Activated naive CD8-positive, alpha-beta T cell treated with anti-CD3 and anti-CD28 coated beads, Interleukin-2, amount 10 ng/mL, durations not matched to agents 7 days and 5 days (primary cell): Measurements from ENCODE around the gene NFYA. TPM values are rescaled to one million over a fixed set of nuclear protein-coding genes. Genes with fewer than 3 reads are reported as not detected.

Experiments used
- ATAC-seq: fragments of 150-1000 bp; cut with Tn5 transposase; one replicate; pipeline ENCODE4 v1.10.0; 2021; ENCODE audit warnings: low read depth, moderate library complexity
- POLR2A ChIA-PET: fragments of 350-600 bp; sonication (Branson Sonifier 250); formaldehyde crosslinking; loops from one replicate; lab custom pipeline; 2021; ENCODE audit warnings: antibody characterized with exemption; lab: Charles Lee
- DNase-seq: peaks from one replicate; pipeline ENCODE4 v3.0.0; 2021
- H3K27ac Mint-ChIP-seq: one replicate; pipeline ENCODE4 v1.8.0; 2022; ENCODE audit warnings: mild to moderate bottlenecking, mixed read lengths
- H3K27me3 Mint-ChIP-seq: one replicate; pipeline ENCODE4 v1.8.0; 2022; ENCODE audit warnings: mild to moderate bottlenecking, moderate library complexity, mixed read lengths
- H3K36me3 Mint-ChIP-seq: one replicate; pipeline ENCODE4 v1.8.0; 2021; ENCODE audit warnings: mild to moderate bottlenecking, mixed read lengths
- H3K4me1 Mint-ChIP-seq: one replicate; pipeline ENCODE4 v1.8.0; 2021; ENCODE audit warnings: mixed read lengths
- H3K4me3 Mint-ChIP-seq: one replicate; pipeline ENCODE4 v1.8.0; 2022; ENCODE audit warnings: mild to moderate bottlenecking, moderate library complexity, mixed read lengths
- H3K9me3 Mint-ChIP-seq: one replicate; pipeline ENCODE4 v1.8.0; 2021; ENCODE audit warnings: mixed read lengths
- total RNA-seq, 2 experiments: library from RNA; stranded (reverse); gene quantifications; one replicate each; pipeline ENCODE4 v1.2.3, GENCODE V29; 2021

NFYA gene
- total RNA-seq, 2 experiments from 2014 or later: 44.4 to 47.7 TPM

GRCh38 chr6:41039060-41039998, 33.4 kb upstream of the NFYA start, which contains the start of gene UNC5CL:
Gene UNC5CL, minus strand, starts transcription at chr6:41039221. Its CDS starts 4,147 bp downstream, at chr6:41035074.
- Mint-ChIP-seq H3K4me1 (peaks cover 11% of the 10 kb centered on the region), H3K4me3 (no peak within 1 kb of the TSS), H3K36me3 (no peaks in the 10 kb centered on the region), H3K27me3 (no peaks in the 10 kb centered on the region), H3K27ac (no peak within 1 kb of the TSS), H3K9me3 (no peaks in the 10 kb centered on the region)
- DNase-seq (peak; percentile 65), ATAC-seq (peak; percentile 77)
- POLR2A ChIA-PET: no interaction called here

- ATAC-seq: no peak
- H3K36me3 Mint-ChIP-seq: no peaks in the 10 kb centered on the region
- no peaks in the 10 kb centered on the region for H3K27me3 Mint-ChIP-seq
- no peak overlapping the region for H3K4me3 Mint-ChIP-seq
- POLR2A ChIA-PET: no interaction called here
- no peaks in the 10 kb centered on the region for H3K9me3 Mint-ChIP-seq
- peaks cover 11% of the 10 kb centered on the region for H3K4me1 Mint-ChIP-seq
- H3K27ac Mint-ChIP-seq: no peak overlapping the region
- no peak for DNase-seq
These were observed 32.5 kb upstream of the NFYA start for GRCh38 chr6:41040101-41040939.

GRCh38 chr6:41040940-41041536, 31.7 kb upstream of the NFYA start:
- no peak overlapping the region for H3K27ac Mint-ChIP-seq
- DNase-seq: no peak
- POLR2A ChIA-PET: no interaction called here
- no peaks in the 10 kb centered on the region for H3K36me3 Mint-ChIP-seq
- H3K4me3 Mint-ChIP-seq: no peak overlapping the region
- H3K27me3 Mint-ChIP-seq: no peaks in the 10 kb centered on the region
- no peak for ATAC-seq
- no peaks in the 10 kb centered on the region for H3K9me3 Mint-ChIP-seq
- H3K4me1 Mint-ChIP-seq: peaks cover 11% of the 10 kb centered on the region

GRCh38 chr6:41042226-41043055, 30.3 kb upstream of the NFYA start, which contains the start of gene TSPO2:
Gene TSPO2, plus strand, starts transcription at chr6:41042467. Its CDS starts 519 bp downstream, at chr6:41042986.
- Mint-ChIP-seq H3K27me3 (no peaks in the 10 kb centered on the region), H3K4me1 (peaks cover 8% of the 10 kb centered on the region), H3K27ac (peak within 1 kb of the TSS; percentile 26), H3K36me3 (no peaks in the 10 kb centered on the region), H3K9me3 (no peaks in the 10 kb centered on the region), H3K4me3 (no peak within 1 kb of the TSS)
- POLR2A ChIA-PET: no interaction called here
- DNase-seq (no peak), ATAC-seq (no peak)

GRCh38 chr6:41043151-41043550, 29.6 kb upstream of the NFYA start:
- POLR2A ChIA-PET: no interaction called here
- Mint-ChIP-seq H3K27me3 (no peaks in the 10 kb centered on the region), H3K4me1 (peaks cover 8% of the 10 kb centered on the region), H3K36me3 (no peaks in the 10 kb centered on the region), H3K4me3 (no peak overlapping the region), H3K9me3 (no peaks in the 10 kb centered on the region), H3K27ac (no peak overlapping the region)
- no peak for ATAC-seq
- DNase-seq: no peak

GRCh38 chr6:41045664-41046063, 27.1 kb upstream of the NFYA start:
- ATAC-seq: no peak
- Mint-ChIP-seq H3K27me3 (no peaks in the 10 kb centered on the region), H3K4me3 (no peak overlapping the region), H3K36me3 (no peaks in the 10 kb centered on the region), H3K27ac (no peak overlapping the region), H3K9me3 (no peaks in the 10 kb centered on the region), H3K4me1 (peaks cover 2% of the 10 kb centered on the region)
- no peak for DNase-seq
- POLR2A ChIA-PET: interaction anchor here (1.1 kb wide), 1 partner anchor 17 kb away, joined by 3 read pairs; no protein-coding TSS in a partner anchor

- H3K36me3 Mint-ChIP-seq: no peaks in the 10 kb centered on the region
- no peak overlapping the region for H3K27ac Mint-ChIP-seq
- ATAC-seq (no peak), DNase-seq (no peak)
- H3K4me1 Mint-ChIP-seq: no peaks in the 10 kb centered on the region
- POLR2A ChIA-PET: interaction anchor here (1.1 kb wide), 1 partner anchor 18 kb away, joined by 3 read pairs; no protein-coding TSS in a partner anchor
- H3K27me3 Mint-ChIP-seq: no peaks in the 10 kb centered on the region
- H3K9me3 Mint-ChIP-seq: no peaks in the 10 kb centered on the region
- H3K4me3 Mint-ChIP-seq: no peak overlapping the region
These were observed 26.7 kb upstream of the NFYA start for GRCh38 chr6:41046084-41046483.

- no peak overlapping the region for H3K27ac Mint-ChIP-seq
- H3K9me3 Mint-ChIP-seq: no peaks in the 10 kb centered on the region
- POLR2A ChIA-PET: no interaction called here
- DNase-seq (no peak), ATAC-seq (no peak)
- peaks cover 9% of the 10 kb centered on the region for H3K4me1 Mint-ChIP-seq
- H3K36me3 Mint-ChIP-seq: peaks cover 7% of the 10 kb centered on the region
- H3K27me3 Mint-ChIP-seq: no peaks in the 10 kb centered on the region
- no peak overlapping the region for H3K4me3 Mint-ChIP-seq
These were observed 25.5 kb upstream of the NFYA start for GRCh38 chr6:41047306-41047705.

- POLR2A ChIA-PET: no interaction called here
These were observed 24.7 kb upstream of the NFYA start for GRCh38 chr6:41047745-41048732.

GRCh38 chr6:41049521-41049920, 23.3 kb upstream of the NFYA start:
- no peak overlapping the region for H3K4me3 Mint-ChIP-seq
- no peaks in the 10 kb centered on the region for H3K27me3 Mint-ChIP-seq
- ATAC-seq (no peak), DNase-seq (no peak)
- H3K27ac Mint-ChIP-seq: no peak overlapping the region
- H3K9me3 Mint-ChIP-seq: no peaks in the 10 kb centered on the region
- H3K36me3 Mint-ChIP-seq: peaks cover 9% of the 10 kb centered on the region
- H3K4me1 Mint-ChIP-seq: peaks cover 13% of the 10 kb centered on the region
- POLR2A ChIA-PET: no interaction called here

More at GRCh38 chr6:41047745-41048732, 24.7 kb upstream of the NFYA start:
- Mint-ChIP-seq H3K27ac (peak overlapping the region; percentile 9), H3K4me1 (peaks cover 13% of the 10 kb centered on the region), H3K36me3 (peaks cover 9% of the 10 kb centered on the region), H3K4me3 (no peak overlapping the region), H3K9me3 (no peaks in the 10 kb centered on the region), H3K27me3 (no peaks in the 10 kb centered on the region)
- DNase-seq (no peak), ATAC-seq (no peak)

GRCh38 chr6:41049955-41050354, 22.8 kb upstream of the NFYA start:
- DNase-seq: no peak
- Mint-ChIP-seq H3K27ac (no peak overlapping the region), H3K36me3 (peaks cover 9% of the 10 kb centered on the region), H3K4me1 (peaks cover 14% of the 10 kb centered on the region), H3K4me3 (no peak overlapping the region), H3K9me3 (no peaks in the 10 kb centered on the region), H3K27me3 (no peaks in the 10 kb centered on the region)
- POLR2A ChIA-PET: no interaction called here
- ATAC-seq: no peak
